Liver (tissue), 9 donors: ENCODE data around the gene MED23. TPM values are rescaled to one million over a fixed set of nuclear protein-coding genes. Genes with fewer than 3 reads are reported as not detected.
A peak's percentile ranks its signal among the peaks of the same experiment; 100 is the strongest.

Source experiments
- DNase-seq: peaks from one replicate; pipeline ENCODE4 v3.0.0-alpha.2; 2017; ENCODE audit warnings: low spot score
- H3K27ac ChIP-seq, 2 donors: one replicate each; pipeline ENCODE4 v1.7.0; 2013; ENCODE audit warnings: inconsistent platforms in 2 of 2, low read length in 2 of 2, control low read depth in 1 of 2, low read depth in 1 of 2, mild to moderate bottlenecking in 1 of 2
- H3K27me3 ChIP-seq, 4 donors: one replicate each; pipeline versions ENCODE4 v1.6.1 to v1.7.0; 2013; ENCODE audit warnings: low read length in 3 of 4, inconsistent platforms in 1 of 4, mild to moderate bottlenecking in 1 of 4, moderate library complexity in 1 of 4; ENCODE audit not compliant: control insufficient read depth in 4 of 4, insufficient read depth in 4 of 4
- H3K36me3 ChIP-seq, 4 donors: one replicate each; pipeline versions ENCODE4 v1.6.1 to v1.7.0; 2013; ENCODE audit warnings: low read length in 3 of 4, mild to moderate bottlenecking in 3 of 4, low read depth in 1 of 4, moderate library complexity in 1 of 4; ENCODE audit not compliant: control insufficient read depth in 4 of 4, insufficient read depth in 3 of 4
- H3K4me1 ChIP-seq, 4 donors: one replicate each; pipeline versions ENCODE4 v1.6.1 to v1.7.0; 2013; ENCODE audit warnings: low read length in 3 of 4, mild to moderate bottlenecking in 3 of 4, moderate library complexity in 1 of 4; ENCODE audit not compliant: control insufficient read depth in 4 of 4, insufficient read depth in 4 of 4
- H3K4me3 ChIP-seq, 3 donors: one replicate each; pipeline versions ENCODE4 v1.6.1 to v1.7.0; 2013; ENCODE audit warnings: low read length in 3 of 3, control low read depth in 1 of 3, low read depth in 1 of 3, mild to moderate bottlenecking in 1 of 3
- H3K9ac ChIP-seq, 2 donors: one replicate each; pipeline ENCODE4 v1.7.0; 2013; ENCODE audit warnings: low read length in 2 of 2, mild to moderate bottlenecking in 2 of 2, moderate library complexity in 2 of 2, control low read depth in 1 of 2, low read depth in 1 of 2
- H3K9me3 ChIP-seq, 4 donors: one replicate each; pipeline versions ENCODE4 v1.6.1 to v1.7.0; 2013; ENCODE audit warnings: low read length in 3 of 4; ENCODE audit not compliant: control insufficient read depth in 4 of 4
- EGR1 ChIP-seq, 2 donors: IDR thresholded peaks; 2 replicates each; pipeline ENCODE4 v1.6.1; 2016 to 2018; ENCODE audit warnings: antibody characterized with exemption in 2 of 2, low read depth in 2 of 2
- FOXA1 ChIP-seq: IDR thresholded peaks from 2 replicates; pipeline ENCODE4 v1.6.1; 2016; ENCODE audit warnings: antibody characterized with exemption
- FOXA2 ChIP-seq: IDR thresholded peaks from 2 replicates; pipeline ENCODE4 v1.6.1; 2016; ENCODE audit warnings: antibody characterized with exemption
- GABPA ChIP-seq, 2 donors: IDR thresholded peaks in 1 of 2; conservative IDR thresholded peaks in 1 of 2; 2 replicates each; pipeline ENCODE4 v1.6.1; 2016; ENCODE audit warnings: antibody characterized with exemption in 2 of 2, mild to moderate bottlenecking in 1 of 2, moderate library complexity in 1 of 2
- HNF4A ChIP-seq, 2 donors: conservative IDR thresholded peaks; 2 replicates each; pipeline ENCODE4 v1.6.1; 2016; ENCODE audit warnings: antibody characterized with exemption in 2 of 2, mild to moderate bottlenecking in 2 of 2
- HNF4G ChIP-seq: IDR thresholded peaks from 2 replicates; pipeline ENCODE4 v1.6.1; 2016; ENCODE audit warnings: antibody characterized with exemption
- JUND ChIP-seq, 2 donors: IDR thresholded peaks; 2 replicates each; pipeline ENCODE4 v1.6.1; 2016; ENCODE audit warnings: antibody characterized with exemption in 2 of 2
- MAX ChIP-seq: IDR thresholded peaks from 2 replicates; pipeline ENCODE4 v1.6.1; 2016; ENCODE audit warnings: antibody characterized with exemption
- NR2F2 ChIP-seq: IDR thresholded peaks from 2 replicates; pipeline ENCODE4 v1.6.1; 2016; ENCODE audit warnings: antibody characterized with exemption
- RAD21 ChIP-seq, 2 donors: IDR thresholded peaks; 2 replicates each; pipeline ENCODE4 v1.6.1; 2016; ENCODE audit warnings: antibody characterized with exemption in 2 of 2, mild to moderate bottlenecking in 2 of 2
- RXRA ChIP-seq, 2 donors: IDR thresholded peaks; 2 replicates each; pipeline ENCODE4 v1.6.1; 2017 to 2018; ENCODE audit warnings: antibody characterized with exemption in 2 of 2, mild to moderate bottlenecking in 1 of 2
- SP1 ChIP-seq: IDR thresholded peaks from 2 replicates; pipeline ENCODE4 v1.6.1; 2018; ENCODE audit warnings: antibody characterized with exemption, mild to moderate bottlenecking
- TAF1 ChIP-seq: conservative IDR thresholded peaks from 2 replicates; pipeline ENCODE4 v1.6.1; 2016; ENCODE audit warnings: antibody characterized with exemption, mild to moderate bottlenecking
- YY1 ChIP-seq: IDR thresholded peaks from 2 replicates; pipeline ENCODE4 v1.6.1; 2016; ENCODE audit warnings: antibody characterized with exemption, mild to moderate bottlenecking
- WGBS: extraction: QIAGEN DNeasy Blood & Tissue Kit; methylation state at CpG from one replicate; pipeline ENCODE4 v1.1.7; 2013; 5-methylcytosine and 5-hydroxymethylcytosine counted together
- polyA plus RNA-seq, 2 donors: library from polyadenylated mRNA; stranded (reverse) in 1 of 2; unstranded in 1 of 2; fragments of 200-250 nt in 1 of 2; fragments of >200 nt in 1 of 2; fragmentation: Nextera tagmentation in 1 of 2; extraction: Ambion mirVana in 1 of 2; gene quantifications; one replicate each; pipeline versions ENCODE4 v1.2.1 to v1.2.3, GENCODE V29; 2013 to 2015
- total RNA-seq, 2 donors: library from RNA; depleted of rRNA; stranded (reverse); fragments of >200 nt; gene quantifications; one replicate each; pipeline ENCODE4 v1.2.3, GENCODE V29; 2014
- TF ChIP-seq, protein P1 (sequence below): IDR thresholded peaks from 2 replicates; pipeline ENCODE4 v1.6.1; 2016; ENCODE audit warnings: antibody characterized with exemption
- TF ChIP-seq, protein P2 (sequence below): IDR thresholded peaks from 2 replicates; pipeline ENCODE4 v1.6.1; 2016; ENCODE audit warnings: antibody characterized with exemption, mild to moderate bottlenecking
- TF ChIP-seq, protein P3 (sequence below): IDR thresholded peaks from 2 replicates; pipeline ENCODE4 v1.6.1; 2016; ENCODE audit warnings: antibody characterized with exemption
- TF ChIP-seq, protein P4 (sequence below): fragments of 150-350 bp; IDR thresholded peaks from 2 replicates; pipeline ENCODE4 v1.5.1; 2017; ENCODE audit warnings: improper control_type of control experiment, low read depth, low read length; ENCODE audit not compliant: missing input control
- donor health status: healthy.
- donor health status: healthy.
- donor health status: healthy.
- donor health status: healthy.
- donor health status: healthy.

Gene MED23
- total and polyA plus RNA-seq, 4 donors = 3.9 to 17.3 (median 13.4) TPM

DNA sequence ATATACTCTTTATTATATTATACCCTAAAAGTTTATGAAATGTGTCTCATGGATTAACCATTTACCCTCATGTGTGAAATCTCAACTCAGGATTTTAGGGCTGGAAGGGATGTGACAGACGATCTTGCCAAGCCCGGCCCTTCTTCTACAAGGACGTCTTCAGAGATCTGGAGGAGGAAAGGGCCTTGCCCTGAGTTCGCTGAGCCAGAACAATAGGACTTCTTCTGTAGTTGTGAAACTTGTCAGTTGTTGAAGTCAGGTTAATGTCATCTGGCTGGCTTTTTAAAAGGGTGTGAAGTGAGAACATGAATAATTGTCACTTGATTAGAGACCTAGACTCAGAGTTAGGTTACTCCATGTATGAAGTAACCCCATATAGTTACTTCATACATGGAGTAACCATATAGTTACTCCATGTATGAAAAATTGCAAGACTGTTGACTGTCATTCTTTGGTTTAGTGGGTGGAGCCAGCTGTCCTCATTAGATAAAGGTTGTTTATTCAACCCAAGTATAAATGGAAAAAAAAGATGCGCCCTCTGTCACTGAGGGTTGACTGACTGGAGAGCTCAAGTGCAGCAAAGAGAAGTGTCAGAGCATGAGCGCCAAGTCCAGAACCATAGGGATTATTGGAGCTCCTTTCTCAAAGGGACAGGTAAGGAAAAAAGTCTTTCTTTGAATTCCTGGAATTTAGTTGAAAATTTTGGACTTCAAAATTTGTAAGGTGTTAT is 55.2 kb downstream of the MED23 start, which contains the start of gene ARG1:
Gene ARG1 (plus strand): TSS at position 541 of the 730 bp plus-strand sequence. CDS start 57 bp downstream, at position 598.
- Histone ChIP-seq H3K4me3 (peak within 1 kb of the TSS; percentile 65 to 91 (median 68)), H3K36me3 (peaks cover 0 to 10% (median 4%) of the 10 kb centered on the region in 4 donors), H3K4me1 (peaks cover 0 to 22% (median 11%) of the 10 kb centered on the region in 4 donors), H3K9ac (peak within 1 kb of the TSS; percentile 76 to 99), H3K27me3 (no peaks in the 10 kb centered on the region), H3K9me3 (no peaks in the 10 kb centered on the region), H3K27ac (peak within 1 kb of the TSS; percentile 79 to 92)
- peak; percentile 50 for DNase-seq
- 67% methylated on average over 6 of the region's 6 CpGs for WGBS
- TF ChIP-seq EGR1 (IDR thresholded peaks at IDR 0.05; ENCODE audit: low read depth in 2 of 2) (peak in 1 of 2 donors; percentile 62), FOXA2 (peak; percentile 82), RXRA (IDR thresholded peaks at IDR 0.05) (peak; percentile 32 to 50), MAX (peak; percentile 33), GABPA (IDR thresholded peaks at IDR 0.05 in 1 of 2, conservative IDR thresholded peaks at IDR 0.05 in 1 of 2) (no peak), SP1 (peak; percentile 76), YY1 (peak; percentile 99), FOXA1 (peak; percentile 89), HNF4A (conservative IDR thresholded peaks at IDR 0.05) (peak; percentile 35 to 41), TAF1 (peak; percentile 100), HNF4G (no peak), RAD21 (IDR thresholded peaks at IDR 0.05) (peak; percentile 38 to 39), NR2F2 (no peak), JUND (IDR thresholded peaks at IDR 0.05) (peak; percentile 20 to 28)
- TF ChIP-seq, protein P1, sequence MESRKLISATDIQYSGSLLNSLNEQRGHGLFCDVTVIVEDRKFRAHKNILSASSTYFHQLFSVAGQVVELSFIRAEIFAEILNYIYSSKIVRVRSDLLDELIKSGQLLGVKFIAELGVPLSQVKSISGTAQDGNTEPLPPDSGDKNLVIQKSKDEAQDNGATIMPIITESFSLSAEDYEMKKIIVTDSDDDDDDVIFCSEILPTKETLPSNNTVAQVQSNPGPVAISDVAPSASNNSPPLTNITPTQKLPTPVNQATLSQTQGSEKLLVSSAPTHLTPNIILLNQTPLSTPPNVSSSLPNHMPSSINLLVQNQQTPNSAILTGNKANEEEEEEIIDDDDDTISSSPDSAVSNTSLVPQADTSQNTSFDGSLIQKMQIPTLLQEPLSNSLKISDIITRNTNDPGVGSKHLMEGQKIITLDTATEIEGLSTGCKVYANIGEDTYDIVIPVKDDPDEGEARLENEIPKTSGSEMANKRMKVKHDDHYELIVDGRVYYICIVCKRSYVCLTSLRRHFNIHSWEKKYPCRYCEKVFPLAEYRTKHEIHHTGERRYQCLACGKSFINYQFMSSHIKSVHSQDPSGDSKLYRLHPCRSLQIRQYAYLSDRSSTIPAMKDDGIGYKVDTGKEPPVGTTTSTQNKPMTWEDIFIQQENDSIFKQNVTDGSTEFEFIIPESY = peak; percentile 54
- TF ChIP-seq, protein P2, sequence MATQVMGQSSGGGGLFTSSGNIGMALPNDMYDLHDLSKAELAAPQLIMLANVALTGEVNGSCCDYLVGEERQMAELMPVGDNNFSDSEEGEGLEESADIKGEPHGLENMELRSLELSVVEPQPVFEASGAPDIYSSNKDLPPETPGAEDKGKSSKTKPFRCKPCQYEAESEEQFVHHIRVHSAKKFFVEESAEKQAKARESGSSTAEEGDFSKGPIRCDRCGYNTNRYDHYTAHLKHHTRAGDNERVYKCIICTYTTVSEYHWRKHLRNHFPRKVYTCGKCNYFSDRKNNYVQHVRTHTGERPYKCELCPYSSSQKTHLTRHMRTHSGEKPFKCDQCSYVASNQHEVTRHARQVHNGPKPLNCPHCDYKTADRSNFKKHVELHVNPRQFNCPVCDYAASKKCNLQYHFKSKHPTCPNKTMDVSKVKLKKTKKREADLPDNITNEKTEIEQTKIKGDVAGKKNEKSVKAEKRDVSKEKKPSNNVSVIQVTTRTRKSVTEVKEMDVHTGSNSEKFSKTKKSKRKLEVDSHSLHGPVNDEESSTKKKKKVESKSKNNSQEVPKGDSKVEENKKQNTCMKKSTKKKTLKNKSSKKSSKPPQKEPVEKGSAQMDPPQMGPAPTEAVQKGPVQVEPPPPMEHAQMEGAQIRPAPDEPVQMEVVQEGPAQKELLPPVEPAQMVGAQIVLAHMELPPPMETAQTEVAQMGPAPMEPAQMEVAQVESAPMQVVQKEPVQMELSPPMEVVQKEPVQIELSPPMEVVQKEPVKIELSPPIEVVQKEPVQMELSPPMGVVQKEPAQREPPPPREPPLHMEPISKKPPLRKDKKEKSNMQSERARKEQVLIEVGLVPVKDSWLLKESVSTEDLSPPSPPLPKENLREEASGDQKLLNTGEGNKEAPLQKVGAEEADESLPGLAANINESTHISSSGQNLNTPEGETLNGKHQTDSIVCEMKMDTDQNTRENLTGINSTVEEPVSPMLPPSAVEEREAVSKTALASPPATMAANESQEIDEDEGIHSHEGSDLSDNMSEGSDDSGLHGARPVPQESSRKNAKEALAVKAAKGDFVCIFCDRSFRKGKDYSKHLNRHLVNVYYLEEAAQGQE = peak; percentile 96
- TF ChIP-seq, protein P3, sequence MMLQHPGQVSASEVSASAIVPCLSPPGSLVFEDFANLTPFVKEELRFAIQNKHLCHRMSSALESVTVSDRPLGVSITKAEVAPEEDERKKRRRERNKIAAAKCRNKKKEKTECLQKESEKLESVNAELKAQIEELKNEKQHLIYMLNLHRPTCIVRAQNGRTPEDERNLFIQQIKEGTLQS = peak; percentile 50
- TF ChIP-seq, protein P4, sequence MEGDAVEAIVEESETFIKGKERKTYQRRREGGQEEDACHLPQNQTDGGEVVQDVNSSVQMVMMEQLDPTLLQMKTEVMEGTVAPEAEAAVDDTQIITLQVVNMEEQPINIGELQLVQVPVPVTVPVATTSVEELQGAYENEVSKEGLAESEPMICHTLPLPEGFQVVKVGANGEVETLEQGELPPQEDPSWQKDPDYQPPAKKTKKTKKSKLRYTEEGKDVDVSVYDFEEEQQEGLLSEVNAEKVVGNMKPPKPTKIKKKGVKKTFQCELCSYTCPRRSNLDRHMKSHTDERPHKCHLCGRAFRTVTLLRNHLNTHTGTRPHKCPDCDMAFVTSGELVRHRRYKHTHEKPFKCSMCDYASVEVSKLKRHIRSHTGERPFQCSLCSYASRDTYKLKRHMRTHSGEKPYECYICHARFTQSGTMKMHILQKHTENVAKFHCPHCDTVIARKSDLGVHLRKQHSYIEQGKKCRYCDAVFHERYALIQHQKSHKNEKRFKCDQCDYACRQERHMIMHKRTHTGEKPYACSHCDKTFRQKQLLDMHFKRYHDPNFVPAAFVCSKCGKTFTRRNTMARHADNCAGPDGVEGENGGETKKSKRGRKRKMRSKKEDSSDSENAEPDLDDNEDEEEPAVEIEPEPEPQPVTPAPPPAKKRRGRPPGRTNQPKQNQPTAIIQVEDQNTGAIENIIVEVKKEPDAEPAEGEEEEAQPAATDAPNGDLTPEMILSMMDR = no peak
